HG03442 (cell line): ENCODE measurements around the gene AGAP1.

Experiments used
- ATAC-seq: cut with Tn5 transposase; IDR thresholded peaks from one replicate; pipeline ENCODE4 v1.9.1; 2021; ENCODE audit warnings: mild to moderate bottlenecking, moderate library complexity; ENCODE audit not compliant: unreplicated experiment

Gene AGAP1

DNA sequence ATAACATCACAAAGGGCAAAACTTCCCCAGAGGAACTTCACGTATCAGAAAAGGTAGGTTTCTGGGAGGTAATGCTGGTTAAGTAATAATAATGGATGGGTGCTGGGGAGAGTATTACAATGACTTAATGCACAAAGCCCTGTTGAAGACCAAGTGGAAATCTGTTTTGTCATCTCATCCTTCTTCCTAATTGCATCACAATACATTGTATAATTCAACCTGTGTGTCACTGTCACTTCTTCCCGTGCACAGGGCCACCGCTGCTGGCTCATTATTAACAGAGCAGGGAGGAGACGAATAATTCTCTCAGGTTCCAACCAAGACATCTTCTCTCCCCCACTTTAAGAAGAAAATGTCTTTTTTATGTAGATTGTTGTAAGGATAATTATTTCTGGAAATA, 290.9 kb downstream of the AGAP1 start:
- no peak for ATAC-seq

DNA sequence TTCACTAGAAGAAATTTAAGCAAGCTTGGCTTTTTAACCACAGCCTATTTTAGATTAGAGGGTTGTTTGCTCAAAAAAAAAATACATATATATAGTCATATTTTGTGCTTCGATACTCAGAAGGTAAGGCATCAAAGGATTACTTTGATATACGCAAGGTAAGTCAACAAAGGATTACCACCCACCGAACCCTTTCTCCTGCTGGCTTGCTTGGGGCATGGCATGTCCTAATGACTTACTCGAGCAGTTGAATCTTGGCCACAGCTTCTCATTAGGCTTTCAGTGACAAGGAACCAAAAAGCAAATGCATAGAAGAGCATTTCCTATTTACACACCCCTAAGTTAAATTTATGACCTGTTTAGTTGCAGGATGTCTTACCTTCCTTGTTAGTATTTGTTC, 295.7 kb downstream of the AGAP1 start:
- ATAC-seq = no peak

DNA sequence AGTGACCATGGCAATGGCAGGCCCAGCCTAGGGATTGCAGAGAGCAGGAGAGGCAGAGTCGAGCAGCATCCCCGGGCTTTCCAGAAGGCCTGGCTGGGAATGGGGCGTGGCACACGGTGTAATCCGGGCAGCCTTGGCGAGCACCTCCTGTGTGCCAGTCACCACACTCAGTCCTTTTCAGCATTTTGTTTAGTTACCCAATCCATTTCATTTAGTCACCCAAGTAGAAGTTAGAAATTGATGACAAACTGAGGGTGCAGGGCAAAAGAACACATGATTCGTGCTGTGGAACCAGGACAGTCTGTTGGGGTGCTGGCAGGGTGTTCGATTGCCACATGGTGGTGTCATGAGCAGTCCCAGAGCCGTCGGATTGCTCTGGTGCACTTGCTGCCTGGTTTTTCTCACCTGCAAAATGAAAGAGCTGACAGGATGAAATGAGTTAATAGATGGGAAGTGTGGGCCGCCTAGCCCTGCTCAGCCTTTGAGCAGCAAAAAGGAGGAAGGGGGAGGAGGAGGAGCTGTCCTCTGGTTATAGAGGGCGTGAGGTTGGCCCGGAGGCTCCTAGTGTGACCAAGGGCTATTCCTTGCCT, 299.4 kb downstream of the AGAP1 start:
- no peak for ATAC-seq

DNA sequence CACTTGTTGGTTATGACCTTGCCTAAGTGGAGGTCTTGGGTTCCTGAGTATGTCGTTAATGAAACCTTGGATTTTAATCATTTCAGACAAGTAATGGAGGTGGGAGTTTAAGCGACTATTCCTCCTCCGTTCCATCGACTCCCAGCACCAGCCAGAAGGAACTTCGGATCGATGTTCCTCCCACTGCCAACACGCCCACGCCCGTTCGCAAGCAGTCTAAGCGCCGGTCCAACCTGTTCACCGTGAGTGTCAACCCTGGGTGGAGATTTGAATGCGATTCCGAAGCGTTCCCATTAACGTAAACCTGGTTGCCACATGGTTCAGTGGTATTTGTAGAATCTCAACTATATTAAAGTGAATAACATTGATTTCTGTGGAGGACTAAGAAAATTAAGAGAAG, 305.4 kb downstream of the AGAP1 start:
- no peak for ATAC-seq

DNA sequence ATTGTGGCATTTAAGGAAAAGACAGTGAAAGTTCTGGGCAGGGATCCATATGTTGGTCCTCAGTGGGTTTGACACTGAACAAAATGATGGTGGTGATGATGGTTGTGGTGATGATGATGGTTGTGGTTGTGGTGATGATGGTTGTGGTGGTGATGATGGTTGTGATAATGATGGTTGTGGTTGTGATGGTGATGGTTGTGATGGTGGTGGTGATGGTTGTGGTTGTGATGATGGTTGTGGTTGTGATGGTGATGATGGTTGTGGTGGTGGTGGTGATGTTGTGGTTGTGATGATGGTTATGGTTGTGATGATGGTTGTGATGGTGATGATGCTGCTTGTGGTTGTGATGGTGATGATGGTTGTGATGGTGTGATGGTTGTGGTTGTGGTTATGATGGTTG, 308.7 kb downstream of the AGAP1 start:
- ATAC-seq = no peak

DNA sequence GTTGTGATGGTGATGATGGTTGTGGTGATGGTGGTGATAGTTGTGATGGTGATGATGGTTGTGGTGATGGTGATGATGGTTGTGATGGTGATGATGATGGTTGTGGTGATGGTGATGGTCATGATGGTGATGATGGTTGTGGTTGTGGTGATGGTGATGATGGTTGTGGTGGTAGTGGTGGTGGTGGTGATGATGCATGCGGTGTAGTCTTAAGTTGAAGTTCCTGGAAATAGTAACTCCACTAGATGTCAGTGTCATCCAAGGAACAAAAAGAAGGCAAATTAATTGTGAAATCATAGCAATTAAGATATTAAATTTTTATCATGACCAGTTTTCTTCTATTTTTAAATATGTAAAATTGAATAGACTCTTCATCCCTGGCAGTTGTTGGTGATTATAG, 309.2 kb downstream of the AGAP1 start:
- ATAC-seq = no peak

DNA sequence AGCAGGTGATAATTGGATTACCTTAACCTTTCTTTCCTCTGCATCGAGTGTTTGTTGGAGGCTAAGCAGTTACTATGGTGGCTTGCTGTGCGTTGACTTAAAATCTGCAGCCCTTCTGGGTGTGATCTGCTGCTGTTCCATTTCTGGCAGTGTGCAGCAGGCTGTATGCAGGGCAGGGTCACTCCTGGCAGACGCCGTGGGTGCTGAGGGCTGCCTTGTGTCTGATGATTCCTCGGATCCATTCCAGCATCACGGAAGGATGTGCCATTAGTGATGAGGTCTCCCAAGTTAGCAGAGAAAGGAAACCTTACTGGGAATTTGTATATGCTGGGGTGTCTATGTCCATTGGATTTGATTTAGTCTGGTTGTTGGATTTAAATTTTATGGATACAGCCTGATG, 310.8 kb downstream of the AGAP1 start:
- ATAC-seq = no peak

DNA sequence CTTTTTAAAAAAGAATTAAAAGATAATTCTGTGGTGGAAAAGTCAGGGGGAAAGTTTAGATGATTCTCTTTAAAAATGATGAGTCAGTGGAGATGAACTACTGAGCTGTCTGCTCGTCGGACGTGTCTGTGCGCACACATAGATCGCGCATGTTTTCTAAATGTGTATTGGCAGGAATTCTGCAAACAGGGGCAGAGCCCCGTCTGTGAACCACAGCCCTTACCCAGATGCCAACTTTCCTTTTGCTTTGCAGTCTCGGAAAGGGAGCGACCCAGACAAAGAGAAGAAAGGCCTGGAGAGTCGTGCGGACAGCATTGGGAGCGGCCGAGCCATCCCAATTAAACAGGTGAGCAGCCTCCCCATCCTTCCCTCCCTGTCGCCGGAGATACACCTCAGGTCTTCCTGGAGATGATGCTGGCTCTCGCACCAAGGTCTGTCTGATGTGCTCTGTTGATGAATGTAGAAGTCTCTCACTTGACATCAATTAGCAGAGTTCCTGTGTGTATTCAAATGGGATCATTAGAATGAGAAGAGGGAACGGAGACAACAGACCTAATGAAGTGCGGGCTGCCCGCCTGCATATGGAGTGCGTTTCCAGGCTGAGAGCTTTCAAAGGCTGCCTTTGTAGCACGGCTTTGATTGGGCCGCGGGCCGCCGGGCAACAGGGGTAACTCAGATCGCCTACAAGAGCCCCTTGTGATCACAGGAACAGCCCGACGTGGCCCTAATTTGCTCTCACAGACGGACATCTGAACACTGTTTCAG, 313.3 kb downstream of the AGAP1 start:
- ATAC-seq = no peak

DNA sequence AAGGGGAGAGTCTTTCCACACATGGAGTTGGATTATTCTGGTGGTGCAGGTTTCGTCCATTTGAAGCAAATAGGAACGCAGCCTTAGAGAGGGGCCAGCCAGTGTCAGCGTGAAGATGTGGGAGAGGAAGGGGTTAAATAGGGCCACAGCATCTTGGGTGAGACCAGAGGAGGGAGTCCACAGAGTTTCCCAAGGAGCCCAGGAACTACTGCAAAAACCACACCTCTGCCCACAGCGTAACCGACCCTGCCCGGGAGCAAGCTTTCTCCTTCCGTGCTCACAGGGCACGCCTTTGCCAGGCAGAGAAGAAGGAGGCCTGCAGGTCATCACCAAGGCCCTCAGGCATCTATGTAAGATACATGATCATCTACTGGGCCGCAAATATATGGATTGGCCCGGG, 314.5 kb downstream of the AGAP1 start:
- ATAC-seq = no peak

DNA sequence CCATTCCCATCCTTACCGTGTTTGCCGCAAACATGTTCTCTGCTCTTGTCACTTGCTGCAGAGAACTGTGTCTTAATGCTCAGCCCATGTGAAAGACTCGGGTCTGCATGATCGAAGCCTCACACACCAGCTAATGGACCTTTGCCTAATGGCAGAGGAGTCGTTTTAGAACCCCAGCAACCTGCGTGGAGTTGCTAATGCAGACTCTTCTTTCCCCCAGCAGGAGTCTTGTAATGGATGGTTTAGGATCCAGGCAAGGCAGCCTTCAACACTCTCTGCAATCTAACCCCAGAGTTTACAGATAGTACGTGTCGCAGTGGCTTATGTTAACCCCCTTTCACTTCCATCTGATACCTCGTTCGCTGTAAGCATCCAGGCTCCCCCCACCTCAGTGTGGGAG, 316.4 kb downstream of the AGAP1 start:
- no peak for ATAC-seq

DNA sequence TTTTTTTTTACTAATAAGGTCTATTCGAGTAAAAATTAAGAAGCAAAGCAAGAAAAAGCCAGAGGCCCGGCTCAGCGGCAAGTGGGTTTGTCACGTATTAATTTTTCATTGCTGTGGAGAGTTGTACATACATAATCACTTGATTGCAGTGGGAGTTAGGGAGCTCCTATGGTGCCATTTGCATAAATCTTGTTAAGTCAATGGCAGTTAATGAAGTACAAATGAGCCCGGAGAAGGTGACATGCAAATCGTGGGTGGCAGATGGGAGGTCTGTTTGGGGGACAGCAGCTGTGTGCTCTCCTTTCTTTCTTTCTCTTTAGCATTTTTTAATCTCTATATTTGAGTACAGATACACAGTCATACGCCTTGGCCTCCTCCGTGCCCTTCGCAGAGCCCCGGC, 317.0 kb downstream of the AGAP1 start:
- no peak for ATAC-seq

DNA sequence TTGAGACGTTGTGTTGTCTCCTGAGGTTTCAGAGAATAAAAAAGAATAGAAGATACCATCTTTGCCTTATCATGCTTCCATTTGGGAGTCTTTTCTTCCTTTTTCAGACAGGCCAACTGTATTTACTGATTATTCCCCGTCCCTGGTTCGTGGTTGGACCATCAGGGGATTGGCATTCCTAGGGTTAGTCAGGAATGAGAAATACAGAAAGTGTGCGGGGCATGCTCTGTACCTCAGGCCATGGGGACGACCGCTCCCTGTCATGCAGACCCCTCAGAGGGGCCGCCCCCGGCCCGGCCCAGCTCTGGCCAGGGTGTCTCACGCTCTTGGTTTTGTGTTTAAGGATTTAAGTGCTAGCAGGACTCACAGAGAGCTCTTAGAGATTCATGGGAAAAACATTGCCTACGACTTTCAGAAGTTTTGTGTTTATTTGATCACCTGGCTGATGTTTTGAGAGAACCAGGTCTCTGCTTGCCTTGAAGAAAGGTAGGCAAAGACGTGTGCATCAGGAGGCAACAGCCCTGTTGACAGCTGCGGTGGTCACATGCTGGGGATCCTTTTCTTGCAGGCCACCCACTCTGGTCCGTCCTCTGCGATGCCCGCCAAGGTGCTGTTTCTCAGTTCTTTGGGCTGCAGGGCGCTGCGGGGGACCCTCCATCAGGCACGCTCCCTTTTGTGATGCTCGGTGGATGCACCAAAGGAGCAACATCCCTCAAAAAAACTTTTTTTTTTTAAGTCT, 317.8 kb downstream of the AGAP1 start:
- no peak for ATAC-seq

DNA sequence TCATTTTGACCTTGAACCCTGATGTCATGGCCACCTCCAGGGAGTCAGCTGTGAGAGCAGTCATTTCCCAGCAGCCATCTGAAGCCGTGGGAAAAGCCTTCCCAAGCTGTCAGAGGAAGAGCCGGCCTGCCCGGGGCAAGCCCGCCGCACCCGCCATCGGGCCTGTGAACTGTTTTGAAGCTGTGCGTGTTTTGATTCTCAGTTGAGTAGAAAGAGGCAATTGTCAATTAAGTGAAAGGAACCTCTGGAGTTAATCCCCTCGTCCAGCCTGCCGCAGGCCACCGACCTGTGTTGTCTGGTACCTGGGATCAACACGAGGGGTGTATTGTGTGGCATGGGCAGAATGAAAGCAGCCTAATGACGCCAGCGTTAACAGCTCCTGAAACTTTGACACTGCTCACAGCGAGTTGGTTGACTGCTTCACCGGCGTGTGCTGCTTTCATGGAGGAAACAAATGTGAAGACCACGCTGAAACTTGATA, 318.4 kb downstream of the AGAP1 start:
- ATAC-seq = no peak

DNA sequence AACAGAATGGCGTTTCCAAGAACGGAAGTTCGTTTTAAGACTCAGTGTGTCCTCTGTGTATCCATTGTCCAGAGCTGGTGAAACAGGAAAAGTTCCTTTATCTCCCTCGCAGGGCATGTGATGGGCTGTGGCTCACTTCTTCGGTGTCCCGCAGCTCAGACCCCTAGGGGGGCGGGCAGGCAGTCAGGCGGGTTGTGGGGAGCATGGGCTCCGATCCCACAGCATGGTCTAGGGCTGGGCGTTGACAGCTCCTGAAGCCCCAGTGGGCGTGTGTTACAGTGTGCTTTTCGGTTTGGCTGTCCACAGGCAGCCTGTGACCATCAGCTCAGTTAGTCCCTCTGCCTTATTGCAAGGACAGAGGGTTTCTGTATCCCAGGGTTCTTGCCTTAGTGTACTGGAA, 319.6 kb downstream of the AGAP1 start:
- no peak for ATAC-seq

DNA sequence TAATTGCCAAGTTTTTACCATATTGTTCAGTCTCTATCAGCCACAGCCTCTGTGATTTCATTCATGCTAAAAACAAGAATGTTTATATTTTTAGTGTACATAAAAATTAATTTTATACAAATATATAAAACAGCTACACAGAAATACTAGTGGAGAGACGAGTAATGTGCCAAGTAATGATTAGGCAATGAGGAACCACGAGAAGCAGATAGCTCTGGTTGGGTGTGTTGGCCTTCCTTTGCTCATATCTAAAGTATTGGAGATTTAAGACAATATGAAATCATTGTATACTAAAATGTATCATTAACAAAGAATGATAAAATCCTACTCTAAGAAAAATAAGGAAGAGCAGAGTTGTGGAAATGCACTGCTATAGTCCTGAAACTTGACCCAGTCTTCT, 326.7 kb downstream of the AGAP1 start:
- ATAC-seq = no peak

DNA sequence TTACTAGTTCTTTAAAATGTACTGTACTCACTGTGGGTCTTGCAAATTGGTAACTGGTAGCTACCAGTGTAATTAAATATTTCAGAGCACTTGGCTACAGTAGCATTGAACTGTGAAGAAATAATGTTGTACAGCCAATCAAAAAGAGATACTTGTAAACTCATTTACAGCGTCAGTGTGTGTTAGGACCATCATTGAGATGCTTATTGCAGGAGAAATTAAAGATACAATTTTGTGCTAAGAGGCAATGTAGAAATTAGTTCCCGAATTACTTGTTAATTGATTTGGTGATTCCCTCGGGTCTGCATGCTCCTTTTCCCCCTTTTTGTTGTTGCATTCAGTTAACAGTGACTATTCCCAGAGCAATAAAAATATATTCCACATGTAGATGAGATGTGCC, 330.5 kb downstream of the AGAP1 start:
- ATAC-seq = no peak

DNA sequence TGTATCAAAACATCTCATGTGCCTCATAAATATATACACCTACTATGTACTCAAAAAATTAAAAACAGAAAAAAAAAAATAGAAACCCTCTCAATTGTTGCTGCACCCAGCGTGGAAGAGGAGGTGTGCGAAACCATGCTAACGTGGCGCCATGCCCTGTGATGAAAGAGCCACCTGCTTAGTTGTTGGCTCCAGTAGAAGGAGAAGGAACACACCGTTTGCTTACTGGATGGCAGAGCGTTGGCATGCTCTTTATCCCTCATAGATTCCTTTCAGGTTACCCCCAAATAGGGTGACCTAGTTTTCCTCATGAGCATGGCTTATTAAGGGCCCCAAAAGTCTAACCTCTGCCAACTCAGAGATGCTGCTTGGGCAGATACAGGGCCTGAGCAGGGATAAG, 332.1 kb downstream of the AGAP1 start:
- ATAC-seq = no peak

DNA sequence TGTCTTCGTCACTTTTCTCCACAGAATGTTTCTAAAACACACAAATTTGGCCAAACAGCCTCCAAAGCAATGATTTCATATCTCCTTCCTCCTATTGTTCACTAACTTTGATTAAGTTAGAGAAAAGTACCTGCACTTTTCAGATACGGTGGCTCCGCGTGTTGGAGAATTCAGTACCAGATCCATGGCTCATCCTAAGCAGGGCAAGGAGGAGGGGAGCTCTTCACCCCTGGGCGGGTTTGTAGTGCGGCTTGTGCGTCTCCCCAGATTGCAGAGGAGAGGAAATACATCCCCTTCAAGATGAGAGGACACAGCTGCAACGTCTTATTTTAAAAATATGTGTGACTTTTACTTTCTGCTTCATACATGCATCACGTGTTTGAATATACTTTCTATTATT, 333.0 kb downstream of the AGAP1 start:
- ATAC-seq = no peak

DNA sequence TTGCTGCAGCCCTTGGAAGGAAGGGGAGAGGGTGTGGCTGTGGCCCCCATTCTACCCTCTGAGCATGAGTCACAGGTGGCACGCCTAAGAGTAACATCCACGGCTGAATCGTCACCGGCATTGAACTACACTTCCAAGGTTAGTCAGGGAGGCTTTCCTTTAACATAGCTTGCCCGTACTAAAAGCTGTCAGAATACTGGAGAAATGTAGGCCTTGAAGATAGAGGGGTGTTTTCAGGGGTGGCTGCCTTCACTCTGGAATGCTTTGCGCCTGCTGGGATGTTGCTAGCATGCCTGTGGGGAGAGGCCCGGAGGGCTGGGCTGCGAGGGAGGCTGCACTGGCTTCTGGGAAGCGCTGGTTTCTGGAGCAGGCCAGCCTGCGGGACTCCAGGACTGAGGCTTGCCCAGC, 333.7 kb downstream of the AGAP1 start:
- ATAC-seq = no peak

DNA sequence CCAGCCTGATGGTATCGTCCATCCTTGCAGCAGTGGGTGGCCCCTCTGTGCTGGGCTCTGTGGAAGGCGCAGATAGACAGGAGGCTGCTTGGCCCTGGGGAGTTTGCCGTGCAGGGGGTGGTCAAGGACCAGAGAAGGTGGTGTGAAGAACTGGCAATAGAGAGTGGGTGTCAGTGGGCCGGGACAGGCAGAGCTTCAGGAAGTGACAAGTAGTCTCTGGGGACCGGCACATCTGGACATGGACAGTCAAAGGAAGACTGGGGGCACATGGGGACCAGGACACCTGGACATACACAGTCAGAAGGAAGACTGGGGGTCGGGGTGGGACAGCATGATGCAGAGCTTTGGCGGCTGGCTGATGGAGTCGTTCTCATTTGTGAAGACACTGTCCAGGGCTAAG, 335.9 kb downstream of the AGAP1 start:
- no peak for ATAC-seq

DNA sequence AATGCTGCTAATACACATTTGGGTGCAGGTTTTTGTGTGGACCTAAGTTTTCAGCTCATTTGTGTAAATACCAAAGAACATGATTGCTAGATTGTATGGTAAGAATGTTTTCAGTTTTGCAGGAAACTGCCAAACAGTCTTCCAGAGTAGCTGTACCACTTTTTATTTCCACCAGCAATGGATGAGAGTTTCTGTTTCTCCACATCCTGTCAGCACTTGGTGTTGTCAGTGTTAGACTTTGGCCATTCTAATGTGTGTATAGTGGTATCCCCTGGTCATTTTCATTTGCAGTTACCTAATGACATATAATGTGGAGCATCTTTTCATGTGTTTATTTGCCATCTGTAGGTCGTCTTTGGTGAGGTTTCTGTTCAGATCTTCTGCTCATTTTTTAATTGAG, 337.9 kb downstream of the AGAP1 start:
- ATAC-seq = no peak

DNA sequence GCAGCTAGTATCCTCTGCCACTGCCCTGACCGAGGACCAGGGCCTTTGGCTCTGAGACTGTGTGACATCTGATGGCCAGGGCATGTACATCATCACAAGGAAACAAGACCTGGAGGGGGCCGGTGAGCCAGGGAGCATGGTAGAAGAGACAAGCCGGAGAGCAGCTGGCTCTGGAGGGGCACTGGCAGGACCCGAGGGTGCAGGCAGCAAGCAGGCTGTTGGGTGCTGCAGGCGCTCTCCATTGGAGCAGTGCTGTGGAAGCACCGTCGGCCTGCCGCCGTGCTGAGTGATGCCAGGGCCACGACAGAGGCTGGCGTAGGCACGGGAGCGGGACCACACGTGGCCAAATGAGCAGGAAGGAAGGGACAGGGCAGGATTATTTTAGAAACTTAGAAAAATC, 339.1 kb downstream of the AGAP1 start:
- no peak for ATAC-seq
